ENCODE data around the gene DNAH6. TPM values are rescaled to one million over a fixed set of nuclear protein-coding genes. Genes with fewer than 3 reads are reported as not detected.

The DNAH6 gene
- total RNA-seq, 1 donor from 2014 or later: not detected

DNA sequence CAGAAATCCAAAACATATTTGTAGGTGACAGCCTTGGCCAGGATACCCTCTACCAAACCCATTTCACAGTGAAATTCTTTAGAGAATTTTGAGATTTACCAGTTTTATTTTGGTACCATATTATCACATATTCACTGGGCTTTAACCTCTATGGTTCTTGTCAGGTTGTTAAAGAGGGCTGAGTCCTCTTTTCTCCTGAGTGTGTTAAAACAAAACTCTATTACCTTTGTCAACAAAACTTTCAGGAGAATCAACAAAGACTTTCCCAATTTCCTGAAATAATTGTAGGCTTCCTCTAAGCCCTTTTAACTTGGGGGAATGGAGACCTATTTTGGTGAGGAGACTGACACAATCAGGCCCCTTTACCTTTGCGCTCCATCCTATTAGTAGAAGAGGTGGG, 209.4 kb downstream of the DNAH6 start:
- Mint-ChIP-seq H3K9me3 (ENCODE audit: unreplicated experiment) (no peaks in the 10 kb centered on the region), H3K4me3 (ENCODE audit: unreplicated experiment) (no peak overlapping the region), H3K4me1 (ENCODE audit: unreplicated experiment) (no peaks in the 10 kb centered on the region), H3K27ac (ENCODE audit: unreplicated experiment) (no peak overlapping the region), H3K27me3 (ENCODE audit: unreplicated experiment) (peaks cover 11% of the 10 kb centered on the region), H3K36me3 (ENCODE audit: unreplicated experiment) (no peaks in the 10 kb centered on the region)
- TF ChIP-seq, protein P1, sequence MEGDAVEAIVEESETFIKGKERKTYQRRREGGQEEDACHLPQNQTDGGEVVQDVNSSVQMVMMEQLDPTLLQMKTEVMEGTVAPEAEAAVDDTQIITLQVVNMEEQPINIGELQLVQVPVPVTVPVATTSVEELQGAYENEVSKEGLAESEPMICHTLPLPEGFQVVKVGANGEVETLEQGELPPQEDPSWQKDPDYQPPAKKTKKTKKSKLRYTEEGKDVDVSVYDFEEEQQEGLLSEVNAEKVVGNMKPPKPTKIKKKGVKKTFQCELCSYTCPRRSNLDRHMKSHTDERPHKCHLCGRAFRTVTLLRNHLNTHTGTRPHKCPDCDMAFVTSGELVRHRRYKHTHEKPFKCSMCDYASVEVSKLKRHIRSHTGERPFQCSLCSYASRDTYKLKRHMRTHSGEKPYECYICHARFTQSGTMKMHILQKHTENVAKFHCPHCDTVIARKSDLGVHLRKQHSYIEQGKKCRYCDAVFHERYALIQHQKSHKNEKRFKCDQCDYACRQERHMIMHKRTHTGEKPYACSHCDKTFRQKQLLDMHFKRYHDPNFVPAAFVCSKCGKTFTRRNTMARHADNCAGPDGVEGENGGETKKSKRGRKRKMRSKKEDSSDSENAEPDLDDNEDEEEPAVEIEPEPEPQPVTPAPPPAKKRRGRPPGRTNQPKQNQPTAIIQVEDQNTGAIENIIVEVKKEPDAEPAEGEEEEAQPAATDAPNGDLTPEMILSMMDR (IDR thresholded peaks at IDR 0.05): no peak
- no peak for DNase-seq (ENCODE audit: extremely low spot score, unreplicated experiment)

DNA sequence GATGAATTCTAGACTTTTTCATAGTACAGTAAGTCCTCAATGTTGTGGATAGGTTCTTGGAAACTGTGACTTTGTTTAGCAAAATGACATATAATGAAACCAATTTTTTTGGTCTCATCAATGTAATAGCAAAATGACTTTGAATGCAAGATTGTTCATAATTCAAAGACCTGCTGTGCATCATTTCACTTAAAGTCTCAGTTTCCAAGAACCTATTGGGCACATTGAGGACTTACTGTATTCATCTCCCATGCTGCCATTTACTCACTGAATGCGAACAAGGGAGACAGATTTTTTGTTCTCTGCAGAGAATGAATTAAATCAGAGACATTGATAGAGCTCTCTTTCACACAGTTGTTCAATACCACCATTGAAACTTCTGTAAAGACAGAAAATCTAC, 211.0 kb downstream of the DNAH6 start:
- H3K4me1 Mint-ChIP-seq (ENCODE audit: unreplicated experiment): no peaks in the 10 kb centered on the region
- H3K36me3 Mint-ChIP-seq (ENCODE audit: unreplicated experiment): no peaks in the 10 kb centered on the region

DNA sequence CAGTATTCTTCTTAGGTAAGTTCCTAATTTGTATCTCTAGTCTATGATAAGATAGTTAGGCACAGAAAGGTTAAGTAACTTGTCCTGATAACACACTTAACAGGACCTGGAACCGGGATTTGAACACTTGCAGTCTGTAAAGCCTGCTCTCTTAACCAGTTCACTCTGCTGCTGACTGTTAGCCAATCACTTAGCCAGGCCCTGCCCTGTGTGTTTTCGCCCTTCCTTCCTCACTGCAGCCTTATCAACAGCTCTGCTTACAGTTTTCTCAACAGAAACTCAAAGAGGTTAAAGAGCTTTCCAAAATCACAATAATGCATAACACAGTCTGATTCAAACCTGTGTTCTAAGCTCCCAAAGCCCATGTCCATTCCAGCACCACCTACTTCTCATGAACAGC, 212.9 kb downstream of the DNAH6 start:
- Mint-ChIP-seq H3K27ac (ENCODE audit: unreplicated experiment) (no peak overlapping the region), H3K27me3 (ENCODE audit: unreplicated experiment) (peaks cover 13% of the 10 kb centered on the region), H3K4me1 (ENCODE audit: unreplicated experiment) (no peaks in the 10 kb centered on the region), H3K36me3 (ENCODE audit: unreplicated experiment) (no peaks in the 10 kb centered on the region), H3K9me3 (ENCODE audit: unreplicated experiment) (no peaks in the 10 kb centered on the region), H3K4me3 (ENCODE audit: unreplicated experiment) (no peak overlapping the region)
- TF ChIP-seq, protein P1 (IDR thresholded peaks at IDR 0.05): no peak
- no peak for DNase-seq (ENCODE audit: extremely low spot score, unreplicated experiment)

More for the DNA sequence above, 211.0 kb downstream of the DNAH6 start:
- TF ChIP-seq, protein P1 (IDR thresholded peaks at IDR 0.05): no peak
- no peak for DNase-seq (ENCODE audit: extremely low spot score, unreplicated experiment)
- no peak overlapping the region for H3K27ac Mint-ChIP-seq (ENCODE audit: unreplicated experiment)
- peaks cover 11% of the 10 kb centered on the region for H3K27me3 Mint-ChIP-seq (ENCODE audit: unreplicated experiment)
- no peaks in the 10 kb centered on the region for H3K9me3 Mint-ChIP-seq (ENCODE audit: unreplicated experiment)
- no peak overlapping the region for H3K4me3 Mint-ChIP-seq (ENCODE audit: unreplicated experiment)

DNA sequence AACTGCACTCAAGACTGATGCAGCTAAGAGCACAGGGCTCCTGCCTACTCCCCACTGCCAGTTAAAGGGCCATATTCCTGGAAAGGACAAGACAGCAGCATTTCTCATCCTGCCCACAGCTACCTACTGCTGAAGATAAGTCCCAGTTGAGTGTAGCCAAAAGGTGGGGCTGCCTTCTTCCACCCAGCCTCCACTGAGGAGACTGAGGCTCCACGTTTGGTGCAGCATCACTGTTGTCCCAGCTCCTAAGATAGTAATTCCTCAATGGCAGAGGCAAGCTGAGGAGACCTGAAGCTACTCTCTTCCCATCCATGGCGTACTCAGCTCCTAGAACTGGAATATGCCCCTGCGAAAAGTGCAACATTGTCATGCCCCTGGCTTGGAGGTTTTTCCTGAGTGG, 214.9 kb downstream of the DNAH6 start:
- no peak for DNase-seq (ENCODE audit: extremely low spot score, unreplicated experiment)
- peaks cover 13% of the 10 kb centered on the region for H3K27me3 Mint-ChIP-seq (ENCODE audit: unreplicated experiment)
- H3K9me3 Mint-ChIP-seq (ENCODE audit: unreplicated experiment): no peaks in the 10 kb centered on the region
- TF ChIP-seq, protein P1 (IDR thresholded peaks at IDR 0.05): no peak
- no peaks in the 10 kb centered on the region for H3K4me1 Mint-ChIP-seq (ENCODE audit: unreplicated experiment)
- no peaks in the 10 kb centered on the region for H3K36me3 Mint-ChIP-seq (ENCODE audit: unreplicated experiment)
- H3K4me3 Mint-ChIP-seq (ENCODE audit: unreplicated experiment): no peak overlapping the region
- H3K27ac Mint-ChIP-seq (ENCODE audit: unreplicated experiment): no peak overlapping the region

DNA sequence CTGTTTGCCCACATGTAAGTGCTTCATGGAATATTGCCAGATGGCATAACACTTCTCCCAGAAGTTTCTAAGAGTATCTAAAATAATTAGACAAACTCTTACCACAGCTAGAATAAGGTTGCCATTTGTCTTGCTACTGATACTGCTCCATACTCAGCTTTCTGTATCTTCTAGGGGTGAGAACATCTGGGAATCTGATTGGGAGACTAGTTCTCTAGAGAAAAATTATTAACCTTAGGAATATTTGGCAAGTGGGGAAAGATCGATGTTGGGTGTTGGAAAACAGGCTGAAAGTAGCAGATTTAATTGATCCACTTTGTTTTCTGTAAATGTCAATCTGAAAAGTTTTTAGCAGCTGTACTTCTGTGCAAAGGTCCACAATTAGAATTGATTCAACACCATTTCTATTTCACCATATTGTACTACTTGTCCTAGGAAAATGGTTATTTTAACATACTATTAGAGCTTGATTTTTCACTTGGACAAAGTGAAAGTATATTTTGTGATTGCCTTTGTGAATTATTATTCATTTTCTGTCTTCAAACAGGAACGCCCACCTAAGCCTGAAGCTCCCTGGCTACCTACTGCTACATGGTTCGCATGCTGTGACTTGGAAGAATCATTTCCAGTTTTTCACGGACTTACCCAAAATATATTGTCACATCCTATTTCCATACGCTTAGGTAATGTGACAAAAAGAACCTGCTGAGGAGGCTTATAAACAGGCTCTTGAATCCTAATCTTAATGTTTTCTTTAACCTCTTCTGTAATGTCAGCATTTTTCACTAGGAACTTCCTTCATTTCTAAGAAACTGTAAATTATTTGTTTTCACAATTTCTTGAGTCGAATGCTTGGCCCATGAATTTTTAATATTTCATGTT, 216.8 kb downstream of the DNAH6 start:
- H3K4me1 Mint-ChIP-seq (ENCODE audit: unreplicated experiment): no peaks in the 10 kb centered on the region
- no peak overlapping the region for H3K4me3 Mint-ChIP-seq (ENCODE audit: unreplicated experiment)
- H3K27ac Mint-ChIP-seq (ENCODE audit: unreplicated experiment): no peak overlapping the region
- TF ChIP-seq, protein P1 (IDR thresholded peaks at IDR 0.05): no peak
- no peaks in the 10 kb centered on the region for H3K36me3 Mint-ChIP-seq (ENCODE audit: unreplicated experiment)
- peaks cover 24% of the 10 kb centered on the region for H3K27me3 Mint-ChIP-seq (ENCODE audit: unreplicated experiment)
- peaks cover 4% of the 10 kb centered on the region for H3K9me3 Mint-ChIP-seq (ENCODE audit: unreplicated experiment)
- no peak for DNase-seq (ENCODE audit: extremely low spot score, unreplicated experiment)
